GM12865 (cell line): ENCODE data around the gene STIM2.
A peak's percentile ranks its signal among the peaks of the same experiment; 100 is the strongest.

Source experiments
- DNase-seq: peaks from one replicate; pipeline ENCODE4 v3.0.0; 2010; ENCODE audit warnings: low read depth
- H3K4me3 ChIP-seq: 2 replicates; pipeline ENCODE4 v1.5.1; 2011; ENCODE audit warnings: mild to moderate bottlenecking, low read depth, low read length, control low read depth
- CTCF ChIP-seq: IDR thresholded peaks from 2 replicates; pipeline ENCODE4 v1.5.1; 2011; ENCODE audit warnings: low read length, control low read depth, low read depth, inconsistent platforms; ENCODE audit not compliant: insufficient read depth; ENCODE audit errors: missing control alignments

STIM2 gene

GRCh38 chr4:26896636-26897035 is 36.0 kb downstream of the STIM2 start:
- TF ChIP-seq CTCF = no peak
- no peak overlapping the region for H3K4me3 ChIP-seq
- no peak for DNase-seq

GRCh38 chr4:26899991-26900390 is 39.4 kb downstream of the STIM2 start:
- TF ChIP-seq CTCF = no peak
- no peak for DNase-seq
- no peak overlapping the region for H3K4me3 ChIP-seq

GRCh38 chr4:26900765-26901164 is 40.1 kb downstream of the STIM2 start:
- DNase-seq = no peak
- TF ChIP-seq CTCF = no peak
- no peak overlapping the region for H3K4me3 ChIP-seq

GRCh38 chr4:26905172-26905571 is 44.5 kb downstream of the STIM2 start:
- no peak for DNase-seq
- no peak for TF ChIP-seq CTCF
- no peak overlapping the region for H3K4me3 ChIP-seq

- 0 out of 2 replicates have a peak overlapping the region, but pooled peaks have one; percentile 1 for H3K4me3 ChIP-seq
- no peak for TF ChIP-seq CTCF
- no peak for DNase-seq
These were observed 47.3 kb downstream of the STIM2 start for GRCh38 chr4:26907731-26908599.

GRCh38 chr4:26909369-26909768 is 48.7 kb downstream of the STIM2 start:
- no peak for DNase-seq
- no peak overlapping the region for H3K4me3 ChIP-seq
- TF ChIP-seq CTCF = no peak

- H3K4me3 ChIP-seq = no peak overlapping the region
- DNase-seq = no peak
- no peak for TF ChIP-seq CTCF
These were observed 50.6 kb downstream of the STIM2 start for GRCh38 chr4:26911254-26911653.
